Activated gamma-delta T cell treated with Interleukin-2 at 50 U/mL for 16 hours (primary cell): ENCODE data around the gene TIGAR.

Experiments
- DNase-seq: peaks from one replicate; pipeline ENCODE4 v3.0.0-alpha.2; 2020

The TIGAR gene

GRCh38 chr12:4320853-4321701, at the start of gene TIGAR:
TSS of gene TIGAR (plus strand) at chr12:4321213. CDS start at chr12:4321272, 59 bp downstream.
- peak; percentile 91 for DNase-seq

GRCh38 chr12:4271717-4272423, 49.1 kb upstream of the TIGAR start:
- peak; percentile 83 for DNase-seq

- DNase-seq = peak; percentile 69
Measured at GRCh38 chr12:4272424-4273272, 48.4 kb upstream of the TIGAR start.

- DNase-seq = no peak
Measured at GRCh38 chr12:4273273-4273651, 47.8 kb upstream of the TIGAR start.

- DNase-seq = peak; percentile 61
Measured at GRCh38 chr12:4273652-4274395, 47.2 kb upstream of the TIGAR start, which contains the start of gene CCND2. TSS of gene CCND2 (plus strand) at chr12:4273762. CDS start at chr12:4274041, 279 bp downstream.

- no peak for DNase-seq
Measured at GRCh38 chr12:4274396-4275015, 46.5 kb upstream of the TIGAR start.

GRCh38 chr12:4275016-4275869, 45.8 kb upstream of the TIGAR start:
- DNase-seq = no peak

- DNase-seq = no peak
Measured at GRCh38 chr12:4275870-4276301, 45.1 kb upstream of the TIGAR start.

GRCh38 chr12:4276524-4277204, 44.3 kb upstream of the TIGAR start:
- peak; percentile 87 for DNase-seq

GRCh38 chr12:4277205-4277543, 43.8 kb upstream of the TIGAR start:
- DNase-seq = no peak

- no peak for DNase-seq
Measured at GRCh38 chr12:4277857-4278256, 43.2 kb upstream of the TIGAR start.

- DNase-seq = no peak
Measured at GRCh38 chr12:4278329-4279197, 42.5 kb upstream of the TIGAR start.

- DNase-seq = no peak
Measured at GRCh38 chr12:4279198-4279690, 41.8 kb upstream of the TIGAR start.

GRCh38 chr12:4280351-4281163, 40.5 kb upstream of the TIGAR start:
- DNase-seq = no peak

GRCh38 chr12:4281173-4281654, 39.8 kb upstream of the TIGAR start:
- no peak for DNase-seq

- no peak for DNase-seq
Measured at GRCh38 chr12:4282103-4282891, 38.7 kb upstream of the TIGAR start.

GRCh38 chr12:4282892-4283511, 38.0 kb upstream of the TIGAR start:
- DNase-seq = no peak
